Measurements from ENCODE around the gene DIP2A.

DNA sequence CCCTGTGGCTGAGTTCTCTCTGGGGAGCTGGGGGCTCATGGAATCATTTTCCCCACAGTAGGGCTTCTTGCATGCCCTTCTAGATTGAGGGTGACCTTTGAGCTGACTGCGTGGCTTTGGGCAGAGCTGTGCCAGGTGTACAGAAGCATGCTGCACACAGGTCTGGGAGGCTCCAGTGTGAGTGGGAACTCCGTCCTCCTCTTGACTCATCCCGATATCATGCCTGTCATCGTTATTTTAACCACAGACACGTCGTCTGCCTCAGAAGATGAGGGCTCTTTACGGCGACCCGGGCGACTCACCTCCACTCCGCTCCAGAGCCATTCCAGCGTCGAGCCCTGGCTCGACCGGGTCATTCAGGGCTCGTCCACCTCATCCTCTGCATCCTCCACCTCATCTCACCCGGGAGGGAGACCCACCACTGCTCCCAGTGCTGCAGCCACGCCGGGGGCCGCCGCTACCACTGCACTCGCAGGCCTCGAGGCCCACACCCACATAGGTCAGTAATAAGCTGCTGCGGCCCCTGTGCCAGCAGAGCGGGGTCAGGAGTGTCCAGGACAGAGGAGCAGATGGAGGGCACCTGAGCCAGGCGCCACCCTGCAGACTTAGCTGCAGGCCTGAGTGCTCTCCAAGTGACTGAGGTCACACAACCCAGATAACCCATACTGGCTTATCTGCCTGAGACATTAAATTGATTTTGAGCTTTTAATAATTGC, 39.8 kb downstream of the DIP2A start:
- no peak for TF ChIP-seq EZH2 (IDR thresholded peaks at IDR 0.05)
- no peak for TF ChIP-seq POLR2AphosphoS5 (IDR thresholded peaks at IDR 0.05; ENCODE audit: borderline replicate concordance, low read depth, low read length)
